Omental fat pad (tissue), 4 donors: ENCODE results near the gene LYZL4. TPM values are rescaled to one million over a fixed set of nuclear protein-coding genes. Genes with fewer than 3 reads are reported as not detected.

Experiments
- ATAC-seq: fragments of 150-250 bp; one replicate; pipeline ENCODE4 v1.9.1; 2016; ENCODE audit warnings: mild to moderate bottlenecking, moderate library complexity; ENCODE audit not compliant: low FRiP score
- DNase-seq: peaks from one replicate; pipeline ENCODE4 v3.0.0-alpha.2; 2019; ENCODE audit warnings: low spot score
- total RNA-seq, 4 donors: library from RNA; depleted of rRNA; stranded (reverse); fragments of >200 nt; gene quantifications; one replicate each; pipeline ENCODE4 v1.1.0, GENCODE V29; 2016
- TF ChIP-seq, protein P1 (sequence below), 3 donors: fragments of 450-650 bp; IDR thresholded peaks; one replicate each; pipeline ENCODE4 v1.5.1; 2016 to 2017; ENCODE audit warnings: antibody characterized with exemption in 3 of 3, mild to moderate bottlenecking in 3 of 3, moderate library complexity in 2 of 3

The LYZL4 gene
- total RNA-seq, 4 donors from 2014 or later, result not detected

GRCh38 chr3:42440924-42441323, 30.5 kb upstream of the LYZL4 start:
- TF ChIP-seq, protein P1, sequence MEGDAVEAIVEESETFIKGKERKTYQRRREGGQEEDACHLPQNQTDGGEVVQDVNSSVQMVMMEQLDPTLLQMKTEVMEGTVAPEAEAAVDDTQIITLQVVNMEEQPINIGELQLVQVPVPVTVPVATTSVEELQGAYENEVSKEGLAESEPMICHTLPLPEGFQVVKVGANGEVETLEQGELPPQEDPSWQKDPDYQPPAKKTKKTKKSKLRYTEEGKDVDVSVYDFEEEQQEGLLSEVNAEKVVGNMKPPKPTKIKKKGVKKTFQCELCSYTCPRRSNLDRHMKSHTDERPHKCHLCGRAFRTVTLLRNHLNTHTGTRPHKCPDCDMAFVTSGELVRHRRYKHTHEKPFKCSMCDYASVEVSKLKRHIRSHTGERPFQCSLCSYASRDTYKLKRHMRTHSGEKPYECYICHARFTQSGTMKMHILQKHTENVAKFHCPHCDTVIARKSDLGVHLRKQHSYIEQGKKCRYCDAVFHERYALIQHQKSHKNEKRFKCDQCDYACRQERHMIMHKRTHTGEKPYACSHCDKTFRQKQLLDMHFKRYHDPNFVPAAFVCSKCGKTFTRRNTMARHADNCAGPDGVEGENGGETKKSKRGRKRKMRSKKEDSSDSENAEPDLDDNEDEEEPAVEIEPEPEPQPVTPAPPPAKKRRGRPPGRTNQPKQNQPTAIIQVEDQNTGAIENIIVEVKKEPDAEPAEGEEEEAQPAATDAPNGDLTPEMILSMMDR (IDR thresholded peaks at IDR 0.05), result no peak
- no peak for DNase-seq
- no peak for ATAC-seq

- TF ChIP-seq, protein P1 (IDR thresholded peaks at IDR 0.05), result no peak
- ATAC-seq, result no peak
Measured at GRCh38 chr3:42439261-42440115, 29.1 kb upstream of the LYZL4 start.

GRCh38 chr3:42438758-42439157, 28.3 kb upstream of the LYZL4 start:
- DNase-seq, result no peak
- TF ChIP-seq, protein P1 (IDR thresholded peaks at IDR 0.05), result no peak
- ATAC-seq, result no peak

More at GRCh38 chr3:42439261-42440115, 29.1 kb upstream of the LYZL4 start:
- no peak for DNase-seq

DNA sequence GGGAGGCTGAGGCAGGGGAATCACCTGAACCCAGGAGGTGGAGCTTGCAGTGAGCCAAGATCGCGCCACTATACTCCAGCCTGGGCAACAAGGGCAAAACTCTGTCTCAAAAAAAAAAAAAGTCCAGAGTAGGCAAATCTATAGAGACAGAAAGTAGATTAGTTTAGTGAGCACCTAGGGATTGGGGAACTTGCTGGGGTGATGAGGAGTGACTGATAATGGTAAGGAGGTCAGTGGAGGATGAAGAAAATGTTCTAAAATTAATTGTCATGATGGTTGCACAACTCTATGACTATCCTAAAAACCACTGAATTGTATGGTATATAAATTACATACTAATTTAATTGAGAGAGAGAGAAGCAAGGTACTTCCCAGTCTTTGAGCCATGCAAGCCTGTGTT, 27.8 kb upstream of the LYZL4 start:
- no peak for ATAC-seq
- TF ChIP-seq, protein P1 (IDR thresholded peaks at IDR 0.05), result no peak
- DNase-seq, result no peak

GRCh38 chr3:42434777-42435380, 24.5 kb upstream of the LYZL4 start:
- ATAC-seq, result no peak
- TF ChIP-seq, protein P1 (IDR thresholded peaks at IDR 0.05), result no peak
- DNase-seq, result no peak

DNA sequence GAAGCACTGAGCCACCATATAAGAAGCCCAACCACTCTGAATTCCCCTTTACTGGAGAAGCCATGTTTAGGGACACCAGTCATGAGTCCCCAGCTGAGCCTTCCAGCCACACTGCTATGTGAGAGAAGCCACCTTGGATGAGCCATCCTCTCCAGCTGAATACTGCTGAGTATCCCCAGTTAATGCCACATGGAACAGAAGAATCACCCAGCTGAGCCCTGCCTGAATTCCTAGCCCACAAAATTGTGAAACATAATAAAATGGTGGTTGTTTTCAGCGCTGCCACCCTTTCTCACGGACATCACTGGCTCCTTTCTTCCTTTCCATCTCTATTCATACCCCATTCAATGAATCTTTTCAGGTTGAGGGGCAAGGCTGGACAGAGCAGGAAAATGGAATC, 22.1 kb upstream of the LYZL4 start:
- no peak for ATAC-seq

More for the DNA sequence above, 22.1 kb upstream of the LYZL4 start:
- DNase-seq, result no peak
- TF ChIP-seq, protein P1 (IDR thresholded peaks at IDR 0.05), result no peak
